ENCODE data around the gene LRRFIP2.
A peak's percentile ranks its signal among the peaks of the same experiment; 100 is the strongest.
"Not testable (repeated sequence)": the region's sequence is repeated elsewhere in the genome, so short reads cannot be mapped to it uniquely, and the experiment has no call there.

LRRFIP2 gene

GRCh38 chr3:37174532-37175126, at the start of gene LRRFIP2:
LRRFIP2 (minus strand) TSS chr3:37174582; CDS start chr3:37148983, 25,599 bp downstream.
- DNase-seq, result peak; percentile 19

- no peak for DNase-seq
These were observed 49.2 kb upstream of the LRRFIP2 start for GRCh38 chr3:37223576-37223975.

GRCh38 chr3:37223141-37223558, 48.8 kb upstream of the LRRFIP2 start:
- no peak for DNase-seq

GRCh38 chr3:37222542-37222941, 48.2 kb upstream of the LRRFIP2 start:
- DNase-seq, result not testable (repeated sequence)

GRCh38 chr3:37221407-37221806, 47.0 kb upstream of the LRRFIP2 start:
- no peak for DNase-seq

- DNase-seq, result no peak
These were observed 44.9 kb upstream of the LRRFIP2 start for GRCh38 chr3:37219266-37219665.

GRCh38 chr3:37218206-37218605, 43.8 kb upstream of the LRRFIP2 start:
- DNase-seq, result no peak

- DNase-seq, result peak; percentile 37
These were observed 42.9 kb upstream of the LRRFIP2 start for GRCh38 chr3:37217098-37217849.

GRCh38 chr3:37216597-37217097, 42.3 kb upstream of the LRRFIP2 start:
- DNase-seq, result peak; percentile 48

- DNase-seq, result no peak
These were observed 39.7 kb upstream of the LRRFIP2 start for GRCh38 chr3:37214076-37214475.

- no peak for DNase-seq
These were observed 35.8 kb upstream of the LRRFIP2 start for GRCh38 chr3:37210230-37210629.

GRCh38 chr3:37208576-37208975, 34.2 kb upstream of the LRRFIP2 start:
- not testable (repeated sequence) for DNase-seq

- DNase-seq, result not testable (repeated sequence)
These were observed 33.6 kb upstream of the LRRFIP2 start for GRCh38 chr3:37208008-37208407.

- not testable (repeated sequence) for DNase-seq
These were observed 31.7 kb upstream of the LRRFIP2 start for GRCh38 chr3:37206041-37206440.

GRCh38 chr3:37204314-37204713, 29.9 kb upstream of the LRRFIP2 start:
- DNase-seq, result no peak

GRCh38 chr3:37202035-37202434, 27.7 kb upstream of the LRRFIP2 start:
- DNase-seq, result no peak

- no peak for DNase-seq
These were observed 25.8 kb upstream of the LRRFIP2 start for GRCh38 chr3:37200141-37200540.

- no peak for DNase-seq
These were observed 24.6 kb upstream of the LRRFIP2 start for GRCh38 chr3:37198996-37199395.

GRCh38 chr3:37198547-37198946, 24.2 kb upstream of the LRRFIP2 start:
- no peak for DNase-seq

- DNase-seq, result no peak
These were observed 23.5 kb upstream of the LRRFIP2 start for GRCh38 chr3:37197810-37198371.

- no peak for DNase-seq
These were observed 20.2 kb upstream of the LRRFIP2 start for GRCh38 chr3:37194533-37194932.

GRCh38 chr3:37190667-37191066, 16.3 kb upstream of the LRRFIP2 start:
- DNase-seq, result no peak

GRCh38 chr3:37189109-37189508, 14.7 kb upstream of the LRRFIP2 start:
- DNase-seq, result no peak

- DNase-seq, result no peak
These were observed 9.6 kb upstream of the LRRFIP2 start for GRCh38 chr3:37183976-37184375.
